Adrenal gland (tissue), 12 donors: ENCODE results near the gene TTC34. TPM values are rescaled to one million over a fixed set of nuclear protein-coding genes. Genes with fewer than 3 reads are reported as not detected.

Experiments
- DNase-seq, 7 donors: peaks; one replicate each; pipeline ENCODE4 v3.0.0-alpha.2; 2019 to 2020
- H3K27ac ChIP-seq, 5 donors: fragments of 200-600 bp; sonication (generic) in 4 of 5; 1 replicate in 3 of 5; 2 replicates in 2 of 5; pipeline versions ENCODE4 v1.5.1 to v1.8.0; 2016 to 2020; ENCODE audit warnings: mild to moderate bottlenecking in 1 of 5
- H3K27me3 ChIP-seq: fragments of 200-600 bp; 2 replicates; pipeline ENCODE4 v1.8.0; 2021
- H3K36me3 ChIP-seq, 2 donors: fragments of 200-600 bp; replicated peaks in 1 of 2; 1 replicate in 1 of 2; 2 replicates in 1 of 2; pipeline versions ENCODE4 v1.5.1 to v1.8.0; 2018 to 2022
- H3K4me1 ChIP-seq, 2 donors: fragments of 200-600 bp; replicated peaks in 1 of 2; 1 replicate in 1 of 2; 2 replicates in 1 of 2; pipeline versions ENCODE4 v1.5.1 to v1.8.0; 2018 to 2021
- H3K4me3 ChIP-seq, 4 donors: fragments of 200-600 bp; sonication (generic) in 3 of 4; one replicate each; pipeline ENCODE4 v1.5.1; 2016 to 2018
- H3K9me3 ChIP-seq, 3 donors: fragments of 200-600 bp; sonication (generic) in 1 of 3; replicated peaks in 1 of 3; 1 replicate in 2 of 3; 2 replicates in 1 of 3; pipeline versions ENCODE4 v1.5.1 to v1.8.0; 2016 to 2021
- POLR2A ChIP-seq, 2 donors: fragments of 450-650 bp; IDR thresholded peaks; one replicate each; pipeline ENCODE4 v1.6.1; 2017; ENCODE audit warnings: antibody characterized with exemption in 2 of 2, mild to moderate bottlenecking in 2 of 2, moderate library complexity in 1 of 2
- WGBS, 4 donors: extraction: QIAGEN DNeasy Blood & Tissue Kit in 2 of 4; methylation state at CpG; one replicate each; pipeline versions ENCODE4 v1.1.5 to v1.1.7; 2013 to 2017; 5-methylcytosine and 5-hydroxymethylcytosine counted together
- intact Hi-C, 2 donors: fragments of 100-400 bp; cut with DNase I; formaldehyde crosslinking; loops; one replicate each; pipeline versions ENCODE4 v1.14.1 to v1.15.0; 2022 to 2023
- polyA plus RNA-seq, 3 donors: library from polyadenylated mRNA; stranded (reverse); fragments of 200-250 nt in 2 of 3; fragments of 350-450 nt in 1 of 3; fragmentation: Illumina TruSeq in 1 of 3; extraction: RNeasy Lipid Tissue Mini Kit (QIAGEN cat#74804) in 1 of 3; gene quantifications; one replicate each; pipeline ENCODE4 v1.2.3, GENCODE V29; 2013 to 2014
- total RNA-seq, 9 donors: library from RNA; depleted of rRNA in 4 of 9; stranded (reverse); fragments of >200 nt in 4 of 9; fragments of 120-200 nt in 1 of 9; fragmentation: NEBNext Ultra II Directional in 1 of 9; extraction: Animal tissue kit (Norgen Biotek cat#: 25700) in 1 of 9; gene quantifications; one replicate each; pipeline versions ENCODE4 v1.1.0 to v1.2.4, GENCODE V29; 2013 to 2023
- TF ChIP-seq, protein P1 (sequence below), 6 experiments: fragments of 450-650 bp in 4 of 6; fragments of 200-600 bp in 2 of 6; sonication (generic) in 1 of 6; IDR thresholded peaks; 1 replicate in 5 of 6; 2 replicates in 1 of 6; pipeline versions ENCODE4 v1.5.1 to v1.8.0; 2016 to 2021; ENCODE audit warnings: antibody characterized with exemption in 6 of 6, mild to moderate bottlenecking in 2 of 6, moderate library complexity in 1 of 6
- donor health status: healthy with polysubstance abuse.
- donor health status: Bipolar disorder and iron deficiency.
- donor health status: DM: yes; HTN: yes; CAD: no.
- donor health status: DM: no; HTN: no; CAD: no.
- donor health status: DM: no; HTN: no; CAD: no.
- donor health status: DM: yes; HTN: yes; CAD: no.

Gene TTC34
- total and polyA plus RNA-seq, 12 donors, result 0.12 to 1.9 (median 0.47) TPM

DNA sequence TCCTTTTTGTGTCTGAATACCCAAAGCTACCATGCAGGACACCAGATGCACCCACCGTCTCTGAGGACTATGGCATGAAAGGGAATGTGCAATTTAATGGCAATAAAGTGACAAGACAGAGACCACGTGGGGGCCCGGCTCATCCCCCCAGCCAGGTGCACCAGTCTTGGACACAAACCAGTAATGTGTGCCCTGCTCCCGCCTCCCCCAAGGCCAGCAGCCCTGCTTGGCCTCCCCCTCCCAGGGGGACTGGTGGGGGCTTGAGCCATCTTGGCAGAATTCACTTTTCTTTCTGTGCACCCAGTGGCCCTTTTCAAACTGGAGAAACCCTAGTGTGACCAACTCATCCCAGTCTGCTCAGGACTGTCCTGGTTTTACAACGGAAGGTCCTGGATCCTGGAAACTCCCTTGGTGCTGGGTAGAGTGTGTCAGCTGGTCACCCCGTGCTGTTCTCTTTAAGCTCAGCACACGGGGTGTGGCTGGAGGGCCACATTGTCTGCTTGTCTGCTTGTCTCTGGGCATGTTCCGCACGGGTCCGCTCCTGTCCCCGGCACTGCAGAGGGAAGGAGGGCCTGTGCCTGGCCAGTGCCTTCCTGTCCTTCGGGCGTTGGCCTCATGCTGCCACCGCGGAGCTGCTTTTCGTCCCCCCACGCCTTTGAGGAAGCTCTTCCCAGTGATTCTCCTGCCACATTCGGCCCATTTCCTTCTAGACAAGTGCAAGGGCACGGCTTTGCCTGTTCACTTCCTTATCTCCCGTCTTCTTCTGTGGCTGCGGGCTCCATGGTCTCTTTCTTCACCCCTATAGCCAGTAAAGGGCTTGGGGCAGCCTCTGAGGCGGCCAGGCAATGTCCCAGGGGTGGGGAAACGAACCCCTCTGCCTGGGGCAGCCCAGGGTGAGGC, 45.8 kb upstream of the TTC34 start:
- H3K36me3 ChIP-seq, result no peaks in the 10 kb centered on the region
- no peaks in the 10 kb centered on the region for H3K4me1 ChIP-seq
- H3K27me3 ChIP-seq, result no peaks in the 10 kb centered on the region
- no peak overlapping the region for H3K4me3 ChIP-seq
- intact Hi-C loops, result no loop called here
- H3K27ac ChIP-seq, result no peak overlapping the region
- no peaks in the 10 kb centered on the region for H3K9me3 ChIP-seq
- WGBS, 4 donors, result 64 to 66% (median 65%) methylated on average over 9 to 23 of the region's 23 CpGs
- DNase-seq, result no peak
- TF ChIP-seq POLR2A (IDR thresholded peaks at IDR 0.05), result no peak
- TF ChIP-seq, protein P1, sequence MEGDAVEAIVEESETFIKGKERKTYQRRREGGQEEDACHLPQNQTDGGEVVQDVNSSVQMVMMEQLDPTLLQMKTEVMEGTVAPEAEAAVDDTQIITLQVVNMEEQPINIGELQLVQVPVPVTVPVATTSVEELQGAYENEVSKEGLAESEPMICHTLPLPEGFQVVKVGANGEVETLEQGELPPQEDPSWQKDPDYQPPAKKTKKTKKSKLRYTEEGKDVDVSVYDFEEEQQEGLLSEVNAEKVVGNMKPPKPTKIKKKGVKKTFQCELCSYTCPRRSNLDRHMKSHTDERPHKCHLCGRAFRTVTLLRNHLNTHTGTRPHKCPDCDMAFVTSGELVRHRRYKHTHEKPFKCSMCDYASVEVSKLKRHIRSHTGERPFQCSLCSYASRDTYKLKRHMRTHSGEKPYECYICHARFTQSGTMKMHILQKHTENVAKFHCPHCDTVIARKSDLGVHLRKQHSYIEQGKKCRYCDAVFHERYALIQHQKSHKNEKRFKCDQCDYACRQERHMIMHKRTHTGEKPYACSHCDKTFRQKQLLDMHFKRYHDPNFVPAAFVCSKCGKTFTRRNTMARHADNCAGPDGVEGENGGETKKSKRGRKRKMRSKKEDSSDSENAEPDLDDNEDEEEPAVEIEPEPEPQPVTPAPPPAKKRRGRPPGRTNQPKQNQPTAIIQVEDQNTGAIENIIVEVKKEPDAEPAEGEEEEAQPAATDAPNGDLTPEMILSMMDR (IDR thresholded peaks at IDR 0.05), result no peak

DNA sequence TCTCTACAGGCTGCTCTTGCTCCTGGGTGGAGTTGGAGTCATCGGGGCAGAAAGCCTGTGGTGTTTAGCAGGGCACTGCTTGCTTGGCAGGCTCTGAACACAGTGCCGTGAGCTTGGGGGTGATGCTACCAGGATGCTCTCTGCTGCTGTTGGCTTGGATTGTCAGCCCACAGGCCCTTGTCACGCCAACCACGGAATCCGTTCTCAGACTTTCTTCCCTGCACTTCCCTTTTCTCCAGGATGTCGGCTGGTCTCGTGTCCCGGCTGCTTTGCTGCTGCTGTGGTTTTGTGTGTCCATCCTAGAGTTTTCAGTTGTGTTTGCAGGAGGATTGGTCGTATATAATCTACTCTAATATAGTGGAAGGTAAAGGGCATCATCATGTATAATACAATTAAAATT, 44.4 kb upstream of the TTC34 start:
- no peak for DNase-seq
- intact Hi-C loops, result no loop called here
- TF ChIP-seq, protein P1 (IDR thresholded peaks at IDR 0.05), result no peak
- TF ChIP-seq POLR2A (IDR thresholded peaks at IDR 0.05), result no peak
- Histone ChIP-seq H3K4me1 (no peaks in the 10 kb centered on the region), H3K27ac (no peak overlapping the region), H3K4me3 (no peak overlapping the region), H3K9me3 (no peaks in the 10 kb centered on the region), H3K36me3 (no peaks in the 10 kb centered on the region), H3K27me3 (no peaks in the 10 kb centered on the region)
- WGBS, 4 donors, result 64 to 78% (median 74%) methylated on average over 8 to 9 of the region's 9 CpGs

DNA sequence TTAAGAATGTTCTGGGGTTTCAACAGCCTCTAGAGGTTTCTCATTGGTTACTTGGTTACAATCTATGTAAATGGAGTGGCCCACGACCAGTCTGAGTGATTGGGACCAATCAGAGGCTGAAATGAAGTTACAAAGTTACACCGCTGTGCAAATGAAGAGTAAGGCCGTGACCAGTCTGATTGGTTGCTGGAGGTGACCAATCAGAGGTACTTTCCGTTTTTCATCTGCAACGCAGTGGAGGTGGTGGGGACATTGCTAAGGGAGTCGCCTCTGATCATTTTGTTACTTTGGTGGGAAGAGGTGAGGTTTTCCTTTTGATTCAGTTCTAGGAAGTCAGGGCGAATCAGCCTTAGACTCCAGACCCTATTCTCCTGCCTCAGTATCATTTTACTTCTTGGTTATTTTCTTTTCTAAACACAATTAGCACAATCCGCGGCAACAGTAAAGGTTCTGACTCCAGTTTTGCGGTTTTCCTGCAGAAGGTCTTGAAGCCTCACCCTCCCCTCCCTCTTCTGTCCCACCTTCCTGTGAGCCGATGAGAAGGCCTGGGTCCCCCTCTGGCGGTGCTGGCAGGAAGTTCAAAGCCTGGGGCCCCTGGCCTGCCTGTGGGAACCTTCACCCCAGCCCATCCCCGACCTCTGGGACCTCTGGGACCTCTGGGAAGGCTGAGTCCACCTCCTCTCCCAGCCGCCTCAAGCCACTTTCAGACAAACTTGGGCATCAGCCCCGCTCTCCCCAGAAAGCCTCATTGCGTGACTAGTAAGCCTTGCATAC, 38.7 kb upstream of the TTC34 start:
- no peak for DNase-seq
- H3K9me3 ChIP-seq, result no peaks in the 10 kb centered on the region
- no peaks in the 10 kb centered on the region for H3K36me3 ChIP-seq
- no peak overlapping the region for H3K27ac ChIP-seq
- TF ChIP-seq, protein P1 (IDR thresholded peaks at IDR 0.05), result no peak
- TF ChIP-seq POLR2A (IDR thresholded peaks at IDR 0.05), result no peak
- H3K4me3 ChIP-seq, result no peak overlapping the region
- intact Hi-C loops, result no loop called here
- H3K4me1 ChIP-seq, result no peaks in the 10 kb centered on the region
- H3K27me3 ChIP-seq, result peaks cover under 1% of the 10 kb centered on the region
- WGBS, 4 donors, result 50 to 59% (median 54%) methylated on average over 16 of the region's 16 CpGs

DNA sequence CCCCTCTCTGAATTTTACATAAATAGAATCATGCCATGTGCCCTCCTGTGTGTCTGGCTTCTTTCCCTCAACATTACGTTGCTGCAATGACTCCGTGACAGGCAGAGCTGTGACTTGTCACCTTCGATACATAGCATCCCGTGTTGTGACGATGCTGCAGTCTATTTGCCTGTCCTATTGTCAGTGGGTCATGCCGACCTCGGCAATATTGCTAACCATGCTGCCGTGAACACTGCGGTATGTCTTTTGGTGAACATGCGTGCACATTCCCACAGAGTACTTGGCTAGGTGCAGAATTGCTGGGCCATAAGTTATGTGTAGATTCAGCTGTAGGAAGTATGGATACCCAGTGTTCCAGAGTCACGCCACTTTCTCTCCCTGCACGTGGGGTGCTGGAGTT, 36.3 kb upstream of the TTC34 start:
- Histone ChIP-seq H3K27me3 (peaks cover 9% of the 10 kb centered on the region), H3K36me3 (no peaks in the 10 kb centered on the region), H3K9me3 (no peaks in the 10 kb centered on the region), H3K27ac (no peak overlapping the region), H3K4me3 (no peak overlapping the region), H3K4me1 (no peaks in the 10 kb centered on the region)
- 81 to 85% (median 82%) methylated on average over 12 of the region's 12 CpGs for WGBS, 4 donors
- no peak for DNase-seq
- TF ChIP-seq, protein P1 (IDR thresholded peaks at IDR 0.05), result no peak
- no peak for TF ChIP-seq POLR2A (IDR thresholded peaks at IDR 0.05)
- intact Hi-C loops, result no loop called here
